SU-DHL-6 (cell line): ENCODE measurements around the gene APOM.

ENCODE experiments used
- H2AFZ ChIP-seq: fragments of 200-600 bp; sonication (generic); 2 replicates; pipeline ENCODE4 v1.6.1; 2014; ENCODE audit warnings: low read depth, mild to moderate bottlenecking, moderate library complexity, mixed read lengths, antibody characterized with exemption, low read length; ENCODE audit not compliant: severe bottlenecking
- H3F3A ChIP-seq: fragments of 200-600 bp; shearing (Covaris generic); 2 replicates; pipeline ENCODE4 v1.6.0; 2016; ENCODE audit warnings: antibody characterized with exemption, mild to moderate bottlenecking; ENCODE audit not compliant: insufficient read depth
- H3K27ac ChIP-seq: fragments of 200-600 bp; sonication (generic); 2 replicates; pipeline ENCODE4 v1.5.1; 2016; ENCODE audit warnings: low read depth, mild to moderate bottlenecking, low read length, moderate library complexity, mixed read lengths
- H3K27me3 ChIP-seq: fragments of 200-600 bp; sonication (generic), shearing (Covaris generic); 2 replicates; pipeline ENCODE4 v1.6.0; 2014; ENCODE audit warnings: mild to moderate bottlenecking, low read length
- H3K36me3 ChIP-seq: fragments of 200-600 bp; sonication (generic); 2 replicates; pipeline ENCODE4 v1.6.1; 2014; ENCODE audit warnings: mild to moderate bottlenecking, low read length, mixed read lengths
- H3K4me2 ChIP-seq: fragments of 300-600, 200-600 bp; shearing (Covaris generic), sonication (generic); 2 replicates; pipeline ENCODE4 v1.6.0; 2014; ENCODE audit warnings: low read length, low read depth, mild to moderate bottlenecking; ENCODE audit not compliant: poor library complexity, severe bottlenecking
- H3K4me3 ChIP-seq: fragments of 200-600 bp; sonication (generic); 2 replicates; pipeline ENCODE4 v1.5.1; 2014; ENCODE audit warnings: antibody characterized with exemption, low read length, mild to moderate bottlenecking, mixed read lengths; ENCODE audit not compliant: insufficient read depth, poor library complexity, severe bottlenecking
- H3K79me2 ChIP-seq: fragments of 200-600 bp; sonication (generic); 2 replicates; pipeline ENCODE4 v1.6.1; 2014; ENCODE audit warnings: mild to moderate bottlenecking, low read length, moderate library complexity; ENCODE audit not compliant: insufficient read depth
- H3K9ac ChIP-seq: fragments of 200-600 bp; sonication (generic); 2 replicates; pipeline ENCODE4 v1.7.0; 2014; ENCODE audit warnings: mild to moderate bottlenecking, low read length
- H3K9me2 ChIP-seq: fragments of 200-600 bp; sonication (generic); replicated peaks from 2 replicates; pipeline ENCODE4 v1.6.1; 2014; ENCODE audit warnings: low read length; ENCODE audit not compliant: insufficient read depth
- H3K9me3 ChIP-seq: fragments of 200-600 bp; sonication (generic); 2 replicates; pipeline ENCODE4 v1.6.1; 2014; ENCODE audit warnings: low read length, mixed read lengths; ENCODE audit not compliant: insufficient read depth
- H4K20me1 ChIP-seq: fragments of 200-600 bp; sonication (generic); 2 replicates; pipeline ENCODE4 v1.6.1; 2014; ENCODE audit warnings: low read depth, mild to moderate bottlenecking, antibody characterized with exemption, low read length, moderate library complexity, mixed read lengths
- CTCF ChIP-seq: fragments of 200-600 bp; sonication (generic); IDR thresholded peaks from one replicate; pipeline ENCODE4 v1.5.1; 2017; ENCODE audit warnings: antibody characterized with exemption, mild to moderate bottlenecking, low read length, moderate library complexity; ENCODE audit not compliant: insufficient read depth, poor library complexity, severe bottlenecking
- EZH2phosphoT487 ChIP-seq: fragments of 200-600 bp; sonication (generic), shearing (Covaris generic); conservative IDR thresholded peaks from 2 replicates; pipeline ENCODE4 v1.6.1; 2018; ENCODE audit warnings: mild to moderate bottlenecking, antibody characterized with exemption, low read length, moderate library complexity, mixed read lengths

Gene APOM

GRCh38 chr6:31686483-31686882 is 30.8 kb downstream of the APOM start:
- TF ChIP-seq CTCF (no peak), EZH2phosphoT487 (no peak)
- no peaks in the 10 kb centered on the region for H3K36me3 ChIP-seq

GRCh38 chr6:31687321-31687720 is 31.6 kb downstream of the APOM start:
- no peaks in the 10 kb centered on the region for H3K36me3 ChIP-seq
- no peak overlapping the region for H3K9ac ChIP-seq
- no peaks in the 10 kb centered on the region for H3K79me2 ChIP-seq
- H3K27me3 ChIP-seq = no peaks in the 10 kb centered on the region
- H2AFZ ChIP-seq = no peak overlapping the region
- H4K20me1 ChIP-seq = no peaks in the 10 kb centered on the region
- H3K9me3 ChIP-seq = no peaks in the 10 kb centered on the region
- TF ChIP-seq EZH2phosphoT487 (no peak), CTCF (no peak)
- H3K9me2 ChIP-seq = no peaks in the 10 kb centered on the region
- no peak overlapping the region for H3K27ac ChIP-seq
- no peak overlapping the region for H3K4me3 ChIP-seq
- no peaks in the 10 kb centered on the region for H3F3A ChIP-seq
- no peak overlapping the region for H3K4me2 ChIP-seq

More at GRCh38 chr6:31686483-31686882, 30.8 kb downstream of the APOM start:
- Histone ChIP-seq H3K4me2 (no peak overlapping the region), H3K4me3 (no peak overlapping the region), H3K27ac (no peak overlapping the region), H3K27me3 (no peaks in the 10 kb centered on the region), H3K9me2 (no peaks in the 10 kb centered on the region), H2AFZ (no peak overlapping the region), H3K79me2 (no peaks in the 10 kb centered on the region), H3K9me3 (no peaks in the 10 kb centered on the region), H3F3A (no peaks in the 10 kb centered on the region), H4K20me1 (no peaks in the 10 kb centered on the region), H3K9ac (no peak overlapping the region)

GRCh38 chr6:31687860-31688693 is 32.4 kb downstream of the APOM start:
- H3K4me2 ChIP-seq = no peak overlapping the region
- no peak overlapping the region for H3K4me3 ChIP-seq
- no peaks in the 10 kb centered on the region for H3K9me2 ChIP-seq
- no peaks in the 10 kb centered on the region for H3K79me2 ChIP-seq
- H4K20me1 ChIP-seq = no peaks in the 10 kb centered on the region
- no peak overlapping the region for H2AFZ ChIP-seq
- H3K27me3 ChIP-seq = no peaks in the 10 kb centered on the region
- no peaks in the 10 kb centered on the region for H3K36me3 ChIP-seq
- no peak for TF ChIP-seq EZH2phosphoT487
- no peak for TF ChIP-seq CTCF
- H3K9me3 ChIP-seq = no peaks in the 10 kb centered on the region
- H3F3A ChIP-seq = no peaks in the 10 kb centered on the region
- H3K9ac ChIP-seq = no peak overlapping the region
- H3K27ac ChIP-seq = no peak overlapping the region
